ENCODE results near the gene KRT14.
A peak's percentile ranks its signal among the peaks of the same experiment; 100 is the strongest.
"Not testable (repeated sequence)": the region's sequence is repeated elsewhere in the genome, so short reads cannot be mapped to it uniquely, and the experiment has no call there.

Gene KRT14

DNA sequence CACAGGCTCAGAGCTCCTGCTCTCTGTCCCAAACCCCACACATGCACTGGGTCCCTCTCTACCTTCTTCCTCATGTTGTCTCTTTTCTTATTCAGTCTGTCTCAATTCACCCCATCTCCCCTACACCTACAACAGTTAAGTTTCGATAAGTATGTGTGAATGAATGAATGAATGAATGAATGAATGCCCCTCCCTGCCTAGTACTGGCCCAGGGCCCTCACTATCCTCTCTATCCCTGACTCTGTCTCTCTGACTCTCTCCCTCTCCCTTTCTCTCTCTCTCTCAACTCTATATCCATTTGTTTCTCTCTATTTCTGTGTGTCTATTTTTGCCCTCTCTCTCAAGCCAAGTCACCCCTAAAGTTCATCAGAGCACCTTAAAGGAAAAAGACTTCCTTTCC lies 8.2 kb downstream of the KRT14 start:
- no peak for DNase-seq (ENCODE audit: low read depth)

DNA sequence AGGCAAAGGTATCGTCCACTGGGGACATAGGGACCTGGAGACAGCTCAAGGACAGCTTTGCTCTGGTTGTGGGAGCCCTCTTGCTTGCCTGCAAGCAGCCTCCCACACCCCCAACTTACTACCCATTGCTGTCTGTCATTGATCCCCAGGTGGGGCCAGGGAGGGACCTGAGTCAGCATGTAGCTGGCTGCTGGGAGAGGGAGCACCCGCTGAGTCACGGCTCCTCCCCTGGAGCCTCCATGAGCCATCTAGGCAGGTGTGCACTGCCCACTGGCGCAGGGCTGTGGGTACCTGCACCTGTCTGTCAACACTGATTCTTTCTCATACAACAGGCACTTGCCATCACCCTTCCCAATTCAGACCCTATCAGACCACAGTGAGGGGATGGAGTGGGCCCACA lies 10.0 kb downstream of the KRT14 start:
- not testable (repeated sequence) for DNase-seq (ENCODE audit: low read depth)

DNA sequence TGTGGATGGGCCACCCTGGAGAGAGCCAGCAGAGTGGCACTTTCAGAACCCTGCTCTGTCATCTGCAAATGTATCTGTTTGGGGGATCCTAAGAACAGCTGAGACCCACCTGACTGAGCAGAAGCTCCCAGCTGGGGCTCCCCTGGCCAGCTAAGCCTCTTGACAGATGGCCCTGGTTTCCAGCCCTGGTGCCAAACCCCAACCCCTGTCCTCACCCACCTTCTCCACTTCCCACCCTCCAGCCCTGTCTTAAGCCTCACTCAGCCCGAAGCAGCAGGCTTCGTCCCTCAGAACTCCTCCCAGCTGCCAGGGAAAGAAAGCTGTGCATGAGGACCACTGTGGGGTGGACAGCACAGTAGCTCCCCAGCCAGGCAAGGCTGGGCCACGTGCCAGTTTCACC lies 11.4 kb downstream of the KRT14 start:
- no peak for DNase-seq (ENCODE audit: low read depth)

DNA sequence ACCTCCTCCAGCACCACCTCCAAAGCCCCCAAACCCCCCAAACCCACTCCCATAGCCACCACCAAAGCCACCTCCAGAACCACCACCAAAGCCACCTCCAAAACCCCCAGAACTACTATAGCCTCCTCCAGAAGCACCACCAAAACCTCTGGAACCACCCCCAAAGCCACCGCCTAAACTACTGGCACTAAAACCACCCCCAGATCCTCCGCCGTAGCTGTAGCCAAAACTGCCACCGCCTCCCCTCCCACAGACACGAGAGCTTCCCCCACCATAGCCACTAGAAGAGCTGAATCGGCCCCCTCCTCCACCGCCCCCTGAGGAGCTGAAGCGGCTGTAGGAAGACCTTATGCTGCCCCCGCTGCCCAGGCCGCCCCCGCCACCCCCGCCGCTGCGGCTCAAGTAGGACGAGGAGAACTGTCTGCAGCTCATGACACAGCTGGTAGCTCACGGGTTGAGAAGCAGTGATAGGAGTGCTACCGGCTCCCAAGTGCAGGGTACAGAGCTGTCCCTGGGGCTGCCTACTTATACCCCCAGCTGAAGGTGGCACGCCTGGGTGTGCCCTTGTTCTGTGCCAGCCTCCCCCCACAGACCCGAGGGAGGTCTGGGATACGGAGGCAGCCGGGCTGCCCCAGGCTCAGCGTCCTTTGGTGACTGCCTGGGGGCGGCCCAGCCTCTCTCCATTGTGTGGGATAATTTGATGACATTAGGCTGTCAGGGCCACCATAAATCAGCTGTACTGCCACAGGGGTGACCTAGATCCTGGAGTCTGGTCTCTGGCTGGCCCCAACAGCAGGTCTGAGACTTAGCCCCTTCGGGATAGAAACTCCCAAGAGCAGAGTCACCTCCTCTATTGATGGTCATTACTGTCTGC lies 14.9 kb downstream of the KRT14 start, which contains the start of gene KRT9:
Gene KRT9, minus strand, starts transcription at position 499 of the 874 bp plus-strand sequence. Its CDS starts 67 bp downstream, at position 432.
- DNase-seq (ENCODE audit: low read depth): no peak

DNA sequence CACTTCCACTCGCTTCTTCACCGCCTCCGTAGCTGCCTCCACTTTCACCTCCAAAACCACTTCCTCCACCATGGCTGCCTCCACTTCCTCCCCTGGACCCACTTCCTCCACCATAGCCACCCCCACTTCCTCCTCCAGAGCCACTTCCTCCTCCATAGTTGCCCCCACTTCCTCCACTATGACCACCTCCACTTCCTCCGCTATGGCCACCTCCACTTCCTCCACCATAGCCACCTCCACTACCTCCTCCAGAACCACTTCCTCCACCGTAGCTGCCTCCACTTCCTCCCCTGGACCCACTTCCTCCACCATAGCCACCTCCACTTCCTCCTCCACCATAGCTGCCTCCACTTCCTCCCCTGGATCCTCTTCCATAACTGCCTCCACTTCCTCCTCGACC lies 19.4 kb downstream of the KRT14 start:
- DNase-seq (ENCODE audit: low read depth): no peak

DNA sequence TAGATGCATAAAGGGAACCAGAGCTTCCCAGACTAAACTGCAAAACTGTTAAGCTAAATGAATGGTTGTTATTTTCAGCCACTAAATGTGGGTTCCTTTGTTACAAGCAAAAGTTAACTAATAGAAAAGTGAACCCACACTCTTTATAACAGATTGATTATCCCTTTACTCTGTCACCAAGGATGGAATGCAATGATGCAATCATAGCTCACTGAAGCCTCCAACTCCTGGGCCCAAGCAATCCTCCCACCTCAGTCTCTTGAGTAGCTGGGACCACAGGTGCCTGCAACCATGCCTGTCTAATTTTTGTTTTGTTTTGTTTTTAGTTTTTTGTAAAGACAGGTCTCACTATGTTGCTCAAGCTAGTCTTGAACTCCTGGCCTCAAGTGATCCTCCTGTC lies 21.4 kb downstream of the KRT14 start:
- DNase-seq (ENCODE audit: low read depth): no peak

DNA sequence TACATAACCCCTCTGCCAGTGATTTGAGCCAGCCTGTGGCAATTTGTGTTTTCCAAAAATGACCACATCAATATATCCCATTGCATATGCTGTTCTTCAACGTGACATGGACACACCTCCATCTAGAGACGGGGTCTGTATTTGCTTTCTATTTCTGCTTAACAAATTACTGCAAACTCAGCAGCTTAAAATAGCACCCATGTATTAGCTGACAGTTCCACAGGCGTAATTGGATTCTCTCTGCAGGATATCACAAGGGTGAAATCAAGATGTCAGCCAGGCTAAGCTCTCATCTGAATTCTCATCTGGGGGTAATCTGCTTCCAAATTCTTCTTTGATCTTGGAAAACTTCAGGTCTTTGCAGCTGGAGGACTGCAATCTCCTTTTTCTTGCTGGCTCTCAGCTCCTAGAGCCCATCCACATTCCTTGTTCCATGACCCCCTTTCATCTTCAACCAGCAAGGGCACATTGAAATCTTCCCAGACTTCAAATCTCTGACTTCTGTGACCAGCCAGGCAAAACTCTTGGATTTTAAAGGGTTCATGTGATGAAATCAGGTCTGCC lies 23.0 kb downstream of the KRT14 start:
- DNase-seq (ENCODE audit: low read depth): no peak

DNA sequence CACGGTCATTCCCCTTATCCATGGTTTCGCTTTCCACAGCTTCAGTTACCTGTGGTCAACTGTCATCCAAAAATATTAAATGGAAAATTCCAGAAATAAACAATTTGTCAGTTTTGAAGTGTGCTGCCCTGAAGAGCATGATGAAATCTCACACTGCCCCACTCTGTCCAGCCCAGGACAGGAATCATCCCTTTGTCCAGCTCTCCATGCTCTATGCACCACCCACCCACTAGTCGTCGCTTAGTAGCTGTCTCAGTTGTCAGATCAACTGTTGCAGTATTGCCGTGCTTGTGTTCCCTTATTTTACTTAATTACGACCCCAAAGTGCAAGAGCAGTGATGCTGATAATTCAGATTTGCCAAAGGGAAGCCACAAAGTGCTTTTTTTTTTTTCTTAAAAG lies 25.1 kb downstream of the KRT14 start:
- DNase-seq (ENCODE audit: low read depth): no peak

DNA sequence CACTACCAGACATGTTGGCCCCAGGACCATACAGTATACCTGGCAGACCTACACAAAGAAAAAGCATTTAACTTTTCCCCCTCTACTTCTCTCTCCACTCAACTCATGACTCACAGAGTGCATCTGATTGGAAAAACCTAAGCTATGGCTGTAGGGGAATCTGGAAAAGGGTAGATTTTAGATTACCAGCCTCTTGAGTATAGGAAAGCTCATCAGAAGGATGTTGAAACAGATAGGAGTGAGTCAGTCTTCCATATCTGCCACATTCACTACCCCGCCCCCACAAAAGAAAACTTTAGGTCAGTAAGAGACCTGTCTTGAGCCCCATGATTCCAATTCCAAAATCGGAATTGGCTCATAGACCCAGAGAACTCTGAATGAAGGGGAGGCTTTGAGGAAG lies 27.1 kb downstream of the KRT14 start:
- no peak for DNase-seq (ENCODE audit: low read depth)

DNA sequence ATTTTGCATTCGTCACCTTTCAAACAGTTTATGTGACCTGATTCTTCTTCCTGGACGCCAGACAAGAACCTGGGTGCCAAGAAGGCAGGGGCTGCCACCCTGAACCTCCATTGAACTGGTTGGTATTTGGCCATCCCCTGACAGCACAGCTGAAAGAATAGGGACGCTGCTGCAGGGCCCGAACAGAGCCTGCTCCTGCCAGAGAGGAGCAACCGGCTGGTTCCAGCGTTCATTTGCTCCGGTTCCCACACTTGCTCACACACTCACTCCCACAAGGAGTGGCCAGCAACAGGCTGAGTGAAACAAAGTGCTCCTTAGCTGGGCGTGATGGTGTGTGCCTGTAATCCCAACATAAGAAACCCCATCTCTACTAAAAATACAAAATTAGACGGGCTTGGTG lies 29.8 kb downstream of the KRT14 start:
- no peak for DNase-seq (ENCODE audit: low read depth)

DNA sequence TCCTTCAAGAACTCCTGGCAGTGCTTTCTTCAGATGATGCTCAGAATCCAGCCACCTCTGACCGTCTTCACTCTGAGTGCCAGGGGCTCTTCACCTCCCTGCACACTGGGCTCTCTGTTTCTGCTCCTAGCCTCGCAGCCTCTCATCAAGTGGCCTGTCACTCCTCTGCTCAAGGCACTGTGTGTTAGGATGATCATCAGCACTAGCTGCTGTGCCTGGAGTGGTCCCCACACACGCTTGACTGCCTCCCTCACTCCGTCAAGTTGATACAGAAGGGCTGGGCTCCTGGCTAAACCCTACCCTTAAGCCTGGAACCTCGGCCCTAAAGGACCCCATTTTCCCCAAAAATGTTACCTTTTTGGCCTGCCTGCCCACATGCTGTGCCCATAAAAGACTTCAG lies 30.4 kb downstream of the KRT14 start:
- DNase-seq (ENCODE audit: low read depth): no peak

DNA sequence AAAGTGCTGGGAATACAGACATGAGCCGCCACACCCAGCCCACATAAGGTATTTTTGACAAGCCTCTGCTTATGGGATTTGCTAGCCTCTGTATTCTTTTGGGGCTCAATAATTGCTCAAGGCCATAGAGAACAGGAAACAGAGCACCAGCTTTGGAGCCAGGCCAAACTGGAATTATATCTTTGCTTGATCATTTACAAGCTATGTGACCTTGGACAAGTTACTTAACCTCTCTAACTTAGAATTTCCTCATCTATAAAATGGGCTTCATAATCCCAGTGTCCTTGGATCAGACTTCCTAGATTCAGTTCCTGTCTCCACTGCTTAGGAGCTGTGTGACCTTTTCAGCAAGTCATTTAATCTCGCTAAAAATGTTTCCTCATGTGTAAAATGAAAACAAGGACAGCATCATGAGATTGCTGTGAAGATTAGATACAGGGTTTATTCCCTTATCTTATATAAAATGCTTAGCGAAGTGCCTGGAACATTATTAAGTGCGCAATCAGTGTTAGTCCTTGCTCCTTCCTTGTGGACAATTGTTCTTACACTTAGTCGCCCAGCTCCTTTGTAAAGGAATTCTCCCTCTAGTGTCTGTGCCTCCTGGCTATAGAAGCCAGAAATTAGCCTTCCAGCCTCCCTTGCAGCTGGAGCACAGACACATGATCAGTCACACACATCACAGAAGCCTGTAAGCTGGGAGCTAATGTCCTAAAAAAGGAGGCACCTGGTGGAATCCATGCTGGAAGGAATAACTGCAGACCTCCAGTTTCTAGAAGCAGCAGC lies 31.4 kb downstream of the KRT14 start:
- DNase-seq (ENCODE audit: low read depth): no peak

DNA sequence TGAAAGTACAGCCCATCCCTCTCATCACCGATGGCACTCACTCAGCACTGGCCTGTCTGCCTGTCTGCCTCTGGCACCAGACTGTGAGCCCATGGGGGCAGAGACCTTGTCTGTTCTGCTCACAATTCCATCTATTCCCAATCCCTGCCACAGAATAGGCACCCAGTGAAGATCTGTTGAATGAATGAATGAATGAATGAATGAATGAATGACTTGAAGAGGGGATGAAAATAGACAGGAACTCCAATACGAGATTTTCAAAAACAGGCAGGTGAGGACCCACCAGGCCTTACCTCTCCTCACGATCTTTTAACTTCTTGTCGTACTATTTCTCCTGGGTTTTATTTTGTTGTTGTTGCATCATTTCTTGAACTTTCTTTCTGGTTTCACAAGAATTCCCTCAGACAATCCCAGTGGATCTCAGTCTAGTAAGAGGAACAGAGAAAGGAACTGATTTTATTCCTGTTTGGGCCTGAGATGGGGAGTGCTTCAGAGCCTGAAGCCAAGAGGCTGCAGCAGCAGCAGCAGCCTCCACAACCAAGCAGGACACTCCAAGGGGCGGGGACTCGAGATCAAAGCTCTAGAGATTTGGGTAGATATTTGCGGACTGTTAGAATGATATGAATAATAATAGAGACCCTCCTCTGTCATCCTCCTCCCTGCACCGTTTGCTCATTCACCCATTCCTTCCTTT lies 32.6 kb downstream of the KRT14 start:
- no peak for DNase-seq (ENCODE audit: low read depth)

DNA sequence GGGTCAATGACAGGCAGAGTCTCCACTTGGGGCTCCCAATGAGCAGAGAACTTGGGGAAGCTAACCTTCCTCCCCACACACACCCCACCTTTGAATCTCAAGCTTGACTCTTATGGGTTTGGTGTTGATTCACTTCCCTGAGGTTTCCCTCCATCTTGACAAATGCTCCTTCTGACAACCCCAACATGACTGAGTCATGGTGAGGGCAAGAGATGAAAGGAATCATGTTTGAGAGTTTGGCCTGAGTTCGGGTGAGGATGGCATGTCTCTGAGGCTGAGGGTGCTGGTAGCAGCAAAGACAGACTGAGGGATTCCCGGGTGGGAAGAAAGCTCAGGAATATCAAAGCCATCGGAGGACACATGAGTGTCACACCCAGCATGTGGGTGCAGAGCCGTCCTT lies 33.5 kb downstream of the KRT14 start:
- DNase-seq (ENCODE audit: low read depth): no peak

DNA sequence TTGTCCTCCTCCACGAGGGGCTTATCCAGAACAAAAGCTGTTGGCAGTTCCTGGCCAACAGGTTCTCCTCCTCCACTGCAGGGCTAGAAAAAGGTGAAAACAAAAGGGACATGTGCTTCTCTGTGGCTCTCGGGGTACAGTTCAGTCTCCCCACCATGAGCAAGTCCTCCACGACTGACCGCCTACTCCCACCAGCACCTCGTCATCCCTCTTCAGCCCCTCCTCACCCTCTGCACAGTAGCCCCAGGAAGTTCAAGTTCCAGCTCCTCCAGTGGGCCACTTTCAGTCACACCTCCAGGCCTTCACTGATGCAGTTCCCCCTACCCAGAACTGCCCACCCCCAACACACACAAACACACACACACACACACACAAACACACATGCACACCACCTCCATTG lies 34.2 kb downstream of the KRT14 start:
- DNase-seq (ENCODE audit: low read depth): no peak

DNA sequence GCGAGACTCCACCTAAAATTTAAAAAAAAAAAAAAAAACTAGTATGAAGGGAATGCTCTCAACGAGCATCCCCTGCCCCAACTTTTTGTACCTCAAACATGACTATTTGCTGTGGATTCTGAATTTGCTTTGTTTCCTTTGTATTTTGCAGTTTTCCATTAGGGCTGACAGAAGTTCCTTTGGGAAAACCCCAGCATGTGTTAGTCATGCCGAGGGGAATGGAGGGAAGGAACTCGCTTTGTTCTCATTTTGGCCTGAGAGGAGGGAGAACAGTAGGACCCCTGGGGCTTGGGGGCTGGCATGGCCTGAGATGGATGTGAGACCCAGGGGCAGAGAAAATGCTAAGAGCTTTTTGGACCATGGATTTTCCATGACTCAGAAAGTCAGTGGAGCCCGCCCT lies 35.3 kb downstream of the KRT14 start:
- no peak for DNase-seq (ENCODE audit: low read depth)

DNA sequence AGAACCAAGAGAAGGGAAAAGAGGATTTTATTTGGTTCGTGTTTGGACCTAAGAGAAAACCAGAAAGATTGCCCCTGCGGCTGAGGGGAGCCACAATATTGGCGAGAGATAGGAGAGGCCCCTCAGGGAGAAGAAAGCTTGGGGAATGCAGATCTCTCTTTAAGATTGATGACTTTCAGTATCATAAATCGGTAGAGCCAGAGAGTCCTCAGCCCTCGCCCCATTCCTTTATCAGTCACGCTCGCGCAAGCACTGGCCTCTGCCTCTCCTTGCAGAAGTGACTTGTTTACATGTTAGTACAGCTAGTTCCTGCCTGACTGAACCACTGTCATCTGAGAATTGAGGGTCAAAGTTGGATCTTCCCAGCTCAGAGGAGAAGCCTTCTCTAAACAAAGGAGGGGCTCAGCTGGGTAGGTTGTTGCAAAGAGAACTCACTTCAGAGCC lies 37.1 kb downstream of the KRT14 start:
- DNase-seq (ENCODE audit: low read depth): no peak

DNA sequence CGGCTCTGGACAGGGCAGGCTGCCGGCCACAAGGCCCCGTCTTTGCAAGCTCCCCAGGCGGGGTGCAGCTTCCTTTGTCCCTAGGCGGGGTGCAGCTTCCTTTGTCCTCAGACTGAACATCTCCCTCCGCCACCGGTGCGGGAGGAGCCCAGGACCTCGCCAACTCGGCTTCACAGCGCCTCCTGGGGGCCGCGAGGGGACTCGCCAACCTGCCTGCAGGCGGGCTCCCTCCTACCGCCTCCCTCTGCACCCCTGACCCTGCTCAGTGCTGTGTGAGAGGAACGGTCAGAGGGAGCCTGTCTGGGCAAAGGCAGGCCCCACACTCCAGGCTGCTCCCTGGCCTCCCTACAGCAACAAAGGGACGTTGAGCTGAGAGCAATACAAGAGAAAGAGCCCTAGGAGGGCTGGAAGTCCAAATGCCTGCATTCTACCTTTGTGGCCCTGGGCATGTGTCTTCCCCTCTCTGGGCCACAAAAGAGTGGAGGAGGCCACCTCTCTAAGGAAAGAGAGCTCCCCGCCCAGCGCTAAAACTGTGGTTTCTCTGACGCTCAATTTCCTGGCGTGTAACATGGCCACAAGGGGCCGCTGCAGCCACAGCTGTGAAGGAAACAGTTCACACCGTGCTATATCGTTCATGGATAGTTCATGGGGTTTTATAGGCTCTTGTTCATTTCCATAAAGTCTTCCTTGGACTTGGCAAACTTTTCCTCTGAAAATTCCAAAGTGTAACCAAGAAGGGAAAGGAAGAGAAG lies 37.7 kb downstream of the KRT14 start:
- peak; percentile 54 for DNase-seq (ENCODE audit: low read depth)

DNA sequence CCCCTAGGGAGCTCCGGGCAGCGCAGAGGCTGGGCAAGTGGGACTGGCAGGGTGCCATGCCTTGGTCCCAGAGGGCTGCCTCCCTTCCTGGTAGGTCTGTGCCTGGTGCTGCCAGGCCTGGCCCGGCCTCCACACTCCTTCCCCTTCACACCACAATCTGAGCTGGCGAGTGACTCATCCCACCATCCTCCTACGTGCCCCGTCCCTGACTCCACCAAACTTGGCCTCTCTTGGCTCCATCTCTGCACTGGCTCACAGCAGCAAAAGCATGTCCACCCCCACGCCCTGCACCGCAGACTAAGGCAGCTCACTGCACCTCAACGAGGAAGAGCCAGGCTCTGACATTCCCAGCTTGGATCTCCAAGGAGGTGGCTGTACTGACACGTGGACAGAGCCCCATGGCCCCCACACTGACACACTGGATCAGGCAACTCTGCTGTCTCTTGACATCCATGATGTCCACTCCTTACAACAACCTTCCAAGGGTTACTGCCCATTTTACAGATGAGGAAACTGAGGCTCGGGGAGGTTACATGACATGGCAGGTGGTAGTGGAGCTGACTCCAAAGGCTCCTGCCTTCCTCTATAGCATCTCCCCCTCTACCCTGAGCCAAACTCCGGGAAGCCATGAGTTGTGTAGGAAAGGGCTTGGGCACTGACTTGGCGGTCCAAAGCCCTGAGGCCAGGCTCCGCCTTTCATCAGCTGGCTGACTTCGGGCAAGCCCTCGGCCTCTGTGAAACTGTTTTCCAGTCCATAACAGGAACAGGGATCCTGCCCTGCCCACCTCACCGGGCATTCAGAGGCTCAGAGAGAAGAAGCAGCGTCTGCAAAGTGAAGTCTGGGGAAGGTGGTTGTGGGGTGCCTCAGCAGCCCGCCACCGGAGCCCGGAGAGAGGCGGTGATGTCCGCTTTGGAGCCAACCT lies 38.5 kb downstream of the KRT14 start:
- peak; percentile 88 for DNase-seq (ENCODE audit: low read depth)

DNA sequence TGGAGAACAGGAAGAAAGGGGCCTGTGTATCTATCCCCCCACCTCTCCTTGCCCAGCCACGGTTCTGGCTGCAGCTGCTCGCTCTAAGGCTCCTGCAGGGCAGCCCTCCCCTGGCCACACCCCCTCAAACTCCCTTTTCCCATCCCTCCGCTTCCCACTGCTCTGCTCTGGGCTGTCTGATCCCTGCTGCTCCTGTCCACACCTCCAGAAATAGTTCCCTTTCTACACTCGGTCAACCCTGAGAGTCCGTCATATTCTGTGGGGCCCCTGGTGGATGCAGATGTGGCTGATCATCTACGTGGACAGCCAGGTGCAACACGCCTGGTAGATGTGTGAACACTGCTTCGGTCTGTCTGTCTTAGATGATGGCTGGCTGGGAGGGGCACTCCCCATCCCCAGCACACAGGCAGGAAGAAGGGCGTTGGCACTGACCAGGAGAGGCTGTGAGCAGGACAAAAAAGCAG lies 39.3 kb downstream of the KRT14 start:
- DNase-seq (ENCODE audit: low read depth): no peak

Measured in HS-27A (cell line).